ENCODE measurements around the gene VPS26A.
A peak's percentile ranks its signal among the peaks of the same experiment; 100 is the strongest.

Gene VPS26A

DNA sequence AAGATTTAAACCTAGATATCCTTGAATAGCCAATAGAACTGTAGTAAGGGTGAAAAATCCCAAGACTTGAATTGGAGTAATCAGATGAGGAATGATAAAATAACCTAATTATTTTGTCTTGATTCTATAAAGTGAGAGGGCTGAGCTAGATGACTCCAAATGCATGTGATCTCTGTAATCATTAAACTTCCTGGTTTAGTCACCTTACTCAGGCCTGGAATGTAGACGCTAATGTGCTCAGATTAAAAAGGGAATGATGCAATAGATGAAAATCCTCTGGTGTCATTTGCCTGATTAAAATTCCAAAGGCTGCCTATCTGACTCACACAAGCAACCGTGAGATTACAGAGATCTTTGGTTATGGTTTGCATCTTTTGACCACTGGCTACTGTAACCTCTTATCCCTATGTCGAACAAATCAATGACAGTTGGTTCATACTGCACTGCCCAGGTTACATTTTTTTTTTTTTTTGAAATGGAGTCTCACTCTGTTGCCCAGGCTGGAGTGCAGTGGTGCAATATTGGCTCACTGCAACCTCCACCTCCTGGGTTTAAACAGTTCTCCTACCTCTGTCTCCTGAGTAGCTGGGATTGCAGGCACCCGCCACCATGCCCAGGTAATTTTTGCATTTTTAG, 93.3 kb downstream of the VPS26A start:
- H3K4me3 ChIP-seq (ENCODE audit: low read depth, low read length), result no peak overlapping the region
- peak; percentile 81 for DNase-seq (ENCODE audit: low read depth)
- no peak for TF ChIP-seq CTCF (conservative IDR thresholded peaks at IDR 0.05; ENCODE audit: low read depth, low read length)

DNA sequence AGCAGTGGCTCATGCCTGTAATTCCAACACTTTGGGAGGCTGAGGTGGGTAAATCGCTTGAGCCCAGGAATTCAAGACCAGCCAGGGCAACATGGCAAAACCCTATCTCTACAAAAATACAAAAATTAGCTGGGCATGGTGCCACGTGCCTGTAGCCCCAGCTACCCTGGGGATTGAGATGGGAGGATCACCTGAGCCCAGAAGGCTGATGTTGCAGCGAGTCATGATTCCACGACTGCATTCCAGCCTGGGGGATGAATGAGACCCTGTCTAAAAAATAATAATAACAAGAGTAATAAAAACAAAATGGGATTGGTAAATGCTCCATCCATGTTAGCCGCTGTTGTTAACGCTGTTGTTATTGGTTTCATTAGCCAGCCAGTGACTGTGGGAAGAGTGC, 94.9 kb downstream of the VPS26A start:
- TF ChIP-seq CTCF (conservative IDR thresholded peaks at IDR 0.05; ENCODE audit: low read depth, low read length), result no peak
- no peak overlapping the region for H3K4me3 ChIP-seq (ENCODE audit: low read depth, low read length)
- DNase-seq (ENCODE audit: low read depth), result no peak

GRCh38 chr10:69220041-69220451, 96.1 kb downstream of the VPS26A start, which contains the start of gene HKDC1:
HKDC1 (plus strand) TSS chr10:69220332; CDS start chr10:69220436, 104 bp downstream.
- DNase-seq (ENCODE audit: low read depth), result no peak
- TF ChIP-seq CTCF (conservative IDR thresholded peaks at IDR 0.05; ENCODE audit: low read depth, low read length), result no peak
- H3K4me3 ChIP-seq (ENCODE audit: low read depth, low read length), result no peak within 1 kb of the TSS

GRCh38 chr10:69220507-69220906, 96.5 kb downstream of the VPS26A start:
- DNase-seq (ENCODE audit: low read depth), result no peak
- no peak overlapping the region for H3K4me3 ChIP-seq (ENCODE audit: low read depth, low read length)
- TF ChIP-seq CTCF (conservative IDR thresholded peaks at IDR 0.05; ENCODE audit: low read depth, low read length), result no peak
